GM10266 (cell line): Measurements from ENCODE around the gene GCAT.

Experiments
- DNase-seq: peaks from one replicate; pipeline ENCODE4 v3.0.0; 2012; ENCODE audit errors: extremely low spot score
- TF ChIP-seq, protein P1 (sequence below): IDR thresholded peaks from 2 replicates; pipeline ENCODE4 v1.5.1; 2012; ENCODE audit warnings: mild to moderate bottlenecking, low read depth; ENCODE audit not compliant: control insufficient read depth, insufficient read depth; ENCODE audit errors: missing control alignments

GCAT gene

DNA sequence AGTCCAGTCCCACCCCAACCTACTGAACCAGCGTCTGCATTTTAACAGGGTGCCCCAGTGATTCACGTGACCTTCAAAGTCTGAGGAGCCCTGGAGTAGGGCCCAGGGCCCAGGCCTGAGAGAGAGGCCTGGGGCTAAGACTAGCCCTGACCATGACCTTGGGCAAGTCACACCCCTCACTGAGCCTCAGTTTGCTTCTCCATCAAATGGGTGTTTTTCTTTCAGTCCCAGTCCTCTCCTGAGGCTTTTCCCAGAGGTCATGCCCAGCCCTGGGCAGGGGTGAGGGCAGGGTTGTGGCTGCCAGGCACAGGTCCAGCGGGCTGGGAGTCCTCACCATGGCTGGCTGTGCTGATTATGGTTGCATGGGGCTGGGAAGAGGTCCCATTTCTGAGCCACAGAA lies 33.0 kb upstream of the GCAT start:
- no peak for DNase-seq
- TF ChIP-seq, protein P1, sequence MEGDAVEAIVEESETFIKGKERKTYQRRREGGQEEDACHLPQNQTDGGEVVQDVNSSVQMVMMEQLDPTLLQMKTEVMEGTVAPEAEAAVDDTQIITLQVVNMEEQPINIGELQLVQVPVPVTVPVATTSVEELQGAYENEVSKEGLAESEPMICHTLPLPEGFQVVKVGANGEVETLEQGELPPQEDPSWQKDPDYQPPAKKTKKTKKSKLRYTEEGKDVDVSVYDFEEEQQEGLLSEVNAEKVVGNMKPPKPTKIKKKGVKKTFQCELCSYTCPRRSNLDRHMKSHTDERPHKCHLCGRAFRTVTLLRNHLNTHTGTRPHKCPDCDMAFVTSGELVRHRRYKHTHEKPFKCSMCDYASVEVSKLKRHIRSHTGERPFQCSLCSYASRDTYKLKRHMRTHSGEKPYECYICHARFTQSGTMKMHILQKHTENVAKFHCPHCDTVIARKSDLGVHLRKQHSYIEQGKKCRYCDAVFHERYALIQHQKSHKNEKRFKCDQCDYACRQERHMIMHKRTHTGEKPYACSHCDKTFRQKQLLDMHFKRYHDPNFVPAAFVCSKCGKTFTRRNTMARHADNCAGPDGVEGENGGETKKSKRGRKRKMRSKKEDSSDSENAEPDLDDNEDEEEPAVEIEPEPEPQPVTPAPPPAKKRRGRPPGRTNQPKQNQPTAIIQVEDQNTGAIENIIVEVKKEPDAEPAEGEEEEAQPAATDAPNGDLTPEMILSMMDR = no peak

- TF ChIP-seq, protein P1 = no peak
- no peak for DNase-seq
Observed at GRCh38 chr22:37775785-37776638, 31.7 kb upstream of the GCAT start.

GRCh38 chr22:37776639-37777005 lies 31.1 kb upstream of the GCAT start:
- DNase-seq = no peak
- TF ChIP-seq, protein P1 = no peak

DNA sequence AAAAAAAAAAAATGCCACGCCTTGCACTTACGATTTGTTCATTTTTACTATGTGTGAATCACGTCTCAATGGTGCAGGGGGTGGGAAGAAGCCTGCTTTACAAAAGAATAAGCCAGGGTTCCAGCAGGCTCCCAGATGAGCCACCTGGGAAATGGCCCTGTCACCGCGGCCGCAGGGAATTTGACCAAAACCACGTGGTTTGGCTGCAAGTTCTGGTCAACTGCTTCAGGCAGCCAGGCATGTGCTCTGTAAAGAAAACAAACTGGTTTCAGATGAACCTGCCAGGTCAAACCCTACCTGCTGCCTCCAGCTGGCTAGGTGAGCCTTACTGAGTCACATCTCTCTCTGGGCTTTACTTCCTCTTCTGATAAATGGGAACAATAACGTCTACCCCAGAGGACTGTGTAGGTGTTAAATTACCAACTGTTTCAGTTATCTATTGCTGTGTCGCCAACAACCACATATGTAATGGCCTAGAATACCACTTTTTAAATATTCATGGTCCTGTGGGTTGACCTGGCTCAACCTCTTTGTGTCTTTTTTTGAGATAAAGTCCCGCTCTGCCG lies 30.5 kb upstream of the GCAT start:
- TF ChIP-seq, protein P1 = no peak
- peak; percentile 71 for DNase-seq

- DNase-seq = no peak
- TF ChIP-seq, protein P1 = no peak
Observed at GRCh38 chr22:37778370-37779009, 29.2 kb upstream of the GCAT start.

- TF ChIP-seq, protein P1 = no peak
Observed at GRCh38 chr22:37781434-37782059, 26.2 kb upstream of the GCAT start.

More at GRCh38 chr22:37781434-37782059, 26.2 kb upstream of the GCAT start:
- no peak for DNase-seq
